Hepatocyte (in vitro differentiated cells): Measurements from ENCODE around the gene USE1. TPM values are rescaled to one million over a fixed set of nuclear protein-coding genes. Genes with fewer than 3 reads are reported as not detected.

Experiments
- DNase-seq: peaks from one replicate; pipeline ENCODE4 v3.0.0-alpha.2; 2016; ENCODE audit warnings: low spot score
- H2AFZ ChIP-seq: fragments of 200-600 bp; sonication (generic); 2 replicates; pipeline ENCODE4 v1.6.0; 2016; ENCODE audit warnings: antibody characterized with exemption, mild to moderate bottlenecking
- H3K27ac ChIP-seq: fragments of 200-600 bp; sonication (generic); 2 replicates; pipeline ENCODE4 v1.5.1; 2016; ENCODE audit warnings: mild to moderate bottlenecking
- H3K27me3 ChIP-seq: fragments of 200-600 bp; sonication (generic); 2 replicates; pipeline ENCODE4 v1.6.1; 2016
- H3K36me3 ChIP-seq: fragments of 200-600 bp; sonication (generic); replicated peaks from 2 replicates; pipeline ENCODE4 v1.5.1; 2016; ENCODE audit warnings: low read depth; ENCODE audit not compliant: insufficient read depth
- H3K4me1 ChIP-seq: fragments of 200-600 bp; sonication (generic); 2 replicates; pipeline ENCODE4 v1.5.1; 2016; ENCODE audit warnings: mild to moderate bottlenecking, moderate library complexity; ENCODE audit not compliant: insufficient read depth
- H3K4me2 ChIP-seq: fragments of 200-600 bp; sonication (generic); 2 replicates; pipeline ENCODE4 v1.6.0; 2016
- H3K4me3 ChIP-seq: fragments of 200-600 bp; sonication (generic); 2 replicates; pipeline ENCODE4 v1.5.1; 2016; ENCODE audit warnings: mild to moderate bottlenecking
- H3K79me2 ChIP-seq: fragments of 200-600 bp; sonication (generic); 2 replicates; pipeline ENCODE4 v1.6.0; 2017; ENCODE audit warnings: mild to moderate bottlenecking
- H3K9me2 ChIP-seq: fragments of 200-600 bp; sonication (generic); replicated peaks from 2 replicates; pipeline ENCODE4 v1.6.0; 2017; ENCODE audit warnings: mild to moderate bottlenecking; ENCODE audit not compliant: insufficient read depth
- H3K9me3 ChIP-seq: fragments of 200-600 bp; sonication (generic); 2 replicates; pipeline ENCODE4 v1.5.1; 2016; ENCODE audit warnings: low read depth, mild to moderate bottlenecking
- H4K20me1 ChIP-seq: fragments of 200-600 bp; sonication (generic); 2 replicates; pipeline ENCODE4 v1.6.0; 2016; ENCODE audit warnings: mild to moderate bottlenecking; ENCODE audit not compliant: insufficient read depth, poor library complexity, severe bottlenecking
- EZH2 ChIP-seq: fragments of 200-600 bp; sonication (generic); IDR thresholded peaks from 2 replicates; pipeline ENCODE4 v1.6.1; 2016; ENCODE audit warnings: antibody characterized with exemption, mild to moderate bottlenecking, borderline replicate concordance
- EZH2phosphoT487 ChIP-seq: fragments of 200-600 bp; sonication (generic); IDR thresholded peaks from one replicate; pipeline ENCODE4 v1.6.1; 2018; ENCODE audit warnings: antibody characterized with exemption, mild to moderate bottlenecking, low read depth, moderate library complexity; ENCODE audit not compliant: unreplicated experiment, severe bottlenecking
- WGBS: methylation state at CpG from one replicate; pipeline ENCODE4 v1.1.6; 2016; ENCODE audit warnings: low lambda C conversion rate; ENCODE audit errors: missing lambda C conversion rate; 5-methylcytosine and 5-hydroxymethylcytosine counted together
- polyA plus RNA-seq: library from polyadenylated mRNA; unstranded; fragments of >200 nt; fragmentation: Nextera tagmentation; extraction: Ambion mirVana; gene quantifications from 2 replicates; pipeline ENCODE4 v1.2.1, GENCODE V29; 2016
- total RNA-seq: library from RNA; depleted of rRNA; stranded (reverse); fragments of >200 nt; gene quantifications from 2 replicates; pipeline ENCODE4 v1.2.3, GENCODE V29; 2014
- TF ChIP-seq, protein P1 (sequence below): fragments of 200-600 bp; sonication (generic); IDR thresholded peaks from 2 replicates; pipeline ENCODE4 v1.5.1; 2016; ENCODE audit warnings: antibody characterized with exemption, mild to moderate bottlenecking; ENCODE audit not compliant: poor library complexity

The USE1 gene
- total and polyA plus RNA-seq, 2 experiments from 2014 or later, result 26.9 to 46.7 TPM

DNA sequence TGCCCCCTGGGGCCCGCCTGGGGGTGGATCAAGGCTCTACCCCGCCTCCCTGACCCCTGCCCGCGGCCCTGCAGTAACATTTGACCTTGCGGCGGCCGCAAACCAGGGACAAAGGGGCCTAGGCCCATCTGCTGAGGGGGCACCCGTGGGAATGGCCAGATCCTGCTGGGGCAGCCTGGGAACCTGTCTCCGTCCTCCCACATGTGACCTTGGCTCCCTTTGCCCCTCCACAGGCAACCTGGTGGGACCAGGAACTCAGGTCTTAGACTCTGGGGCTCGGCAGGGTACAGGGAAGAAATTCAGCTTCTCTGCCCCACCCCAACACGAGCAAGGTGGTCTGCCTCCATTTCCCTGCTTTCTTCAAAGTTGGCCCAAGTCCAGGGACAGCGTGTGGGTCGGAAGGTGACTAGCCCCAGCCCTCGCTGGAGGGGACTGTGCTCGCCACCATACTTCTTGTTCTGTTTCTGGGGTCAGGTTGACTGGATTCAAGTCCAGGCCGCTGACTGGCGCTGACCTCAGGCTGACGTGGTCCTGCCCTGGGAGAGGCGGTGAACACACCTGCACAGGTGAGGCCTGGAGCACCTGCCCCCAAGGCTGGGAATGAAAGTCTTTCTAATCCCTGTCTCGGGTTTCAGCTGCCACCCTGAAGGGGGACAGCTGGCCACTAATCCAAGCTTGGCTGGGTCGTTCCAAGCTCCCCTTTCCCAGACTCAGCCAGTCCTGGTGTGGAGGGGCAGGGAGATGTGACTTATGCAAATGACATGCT, 33.0 kb downstream of the USE1 start:
- WGBS, result 52% methylated on average over 21 of the region's 21 CpGs
- peaks cover 21% of the 10 kb centered on the region for H3K79me2 ChIP-seq
- H3K4me1 ChIP-seq, result peaks cover 33% of the 10 kb centered on the region
- no peaks in the 10 kb centered on the region for H3K9me3 ChIP-seq
- peak overlapping the region; percentile 95 for H3K27ac ChIP-seq
- no peak for TF ChIP-seq EZH2phosphoT487
- TF ChIP-seq, protein P1, sequence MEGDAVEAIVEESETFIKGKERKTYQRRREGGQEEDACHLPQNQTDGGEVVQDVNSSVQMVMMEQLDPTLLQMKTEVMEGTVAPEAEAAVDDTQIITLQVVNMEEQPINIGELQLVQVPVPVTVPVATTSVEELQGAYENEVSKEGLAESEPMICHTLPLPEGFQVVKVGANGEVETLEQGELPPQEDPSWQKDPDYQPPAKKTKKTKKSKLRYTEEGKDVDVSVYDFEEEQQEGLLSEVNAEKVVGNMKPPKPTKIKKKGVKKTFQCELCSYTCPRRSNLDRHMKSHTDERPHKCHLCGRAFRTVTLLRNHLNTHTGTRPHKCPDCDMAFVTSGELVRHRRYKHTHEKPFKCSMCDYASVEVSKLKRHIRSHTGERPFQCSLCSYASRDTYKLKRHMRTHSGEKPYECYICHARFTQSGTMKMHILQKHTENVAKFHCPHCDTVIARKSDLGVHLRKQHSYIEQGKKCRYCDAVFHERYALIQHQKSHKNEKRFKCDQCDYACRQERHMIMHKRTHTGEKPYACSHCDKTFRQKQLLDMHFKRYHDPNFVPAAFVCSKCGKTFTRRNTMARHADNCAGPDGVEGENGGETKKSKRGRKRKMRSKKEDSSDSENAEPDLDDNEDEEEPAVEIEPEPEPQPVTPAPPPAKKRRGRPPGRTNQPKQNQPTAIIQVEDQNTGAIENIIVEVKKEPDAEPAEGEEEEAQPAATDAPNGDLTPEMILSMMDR, result no peak
- TF ChIP-seq EZH2, result no peak
- no peak overlapping the region for H3K4me3 ChIP-seq
- no peaks in the 10 kb centered on the region for H3K36me3 ChIP-seq
- no peak overlapping the region for H2AFZ ChIP-seq
- H3K27me3 ChIP-seq, result no peaks in the 10 kb centered on the region
- peak overlapping the region; percentile 90 for H3K4me2 ChIP-seq
- no peaks in the 10 kb centered on the region for H3K9me2 ChIP-seq
- H4K20me1 ChIP-seq, result peaks cover 8% of the 10 kb centered on the region
- DNase-seq, result no peak

DNA sequence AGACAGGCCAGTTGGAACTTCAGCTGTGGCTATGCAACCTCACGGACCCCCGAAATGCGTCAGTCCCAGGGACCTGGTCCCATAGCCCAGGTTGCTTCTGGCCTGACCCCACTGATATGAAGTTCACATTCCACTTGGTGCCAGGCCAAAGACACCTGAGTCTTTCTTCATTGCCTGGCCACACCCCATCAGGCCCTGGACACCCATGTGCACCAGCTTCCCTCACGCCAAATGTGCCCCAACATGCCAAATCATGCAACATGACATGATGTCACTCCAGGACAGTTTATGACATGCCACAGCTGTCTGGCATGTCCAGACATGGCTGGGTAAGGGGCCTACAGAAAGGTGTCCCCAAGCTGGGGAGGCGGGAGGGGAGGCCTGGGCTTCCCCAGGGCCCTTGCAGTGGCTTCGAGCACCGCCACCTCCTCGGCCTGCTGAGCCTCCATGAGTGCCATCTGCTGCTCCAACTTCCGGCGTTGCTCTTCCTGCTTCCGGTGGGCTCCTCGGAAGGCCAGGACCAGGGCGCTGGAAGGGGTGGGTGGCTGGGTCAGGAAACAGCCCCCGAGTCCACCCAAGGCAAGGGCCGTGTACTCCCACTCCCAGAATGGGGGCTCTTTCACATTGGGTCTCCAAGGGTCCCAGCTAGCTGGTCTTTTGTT, 34.9 kb downstream of the USE1 start:
- Histone ChIP-seq H3K27me3 (no peaks in the 10 kb centered on the region), H3K79me2 (peaks cover 3% of the 10 kb centered on the region), H2AFZ (no peak overlapping the region), H3K9me2 (no peaks in the 10 kb centered on the region), H3K4me1 (peaks cover 28% of the 10 kb centered on the region), H3K4me3 (no peak overlapping the region), H3K9me3 (no peaks in the 10 kb centered on the region), H3K4me2 (no peak overlapping the region), H3K36me3 (no peaks in the 10 kb centered on the region), H3K27ac (peak overlapping the region; percentile 85), H4K20me1 (no peaks in the 10 kb centered on the region)
- TF ChIP-seq EZH2 (no peak), EZH2phosphoT487 (no peak)
- TF ChIP-seq, protein P1, result no peak
- WGBS, result 94% methylated on average over 15 of the region's 15 CpGs
- no peak for DNase-seq

DNA sequence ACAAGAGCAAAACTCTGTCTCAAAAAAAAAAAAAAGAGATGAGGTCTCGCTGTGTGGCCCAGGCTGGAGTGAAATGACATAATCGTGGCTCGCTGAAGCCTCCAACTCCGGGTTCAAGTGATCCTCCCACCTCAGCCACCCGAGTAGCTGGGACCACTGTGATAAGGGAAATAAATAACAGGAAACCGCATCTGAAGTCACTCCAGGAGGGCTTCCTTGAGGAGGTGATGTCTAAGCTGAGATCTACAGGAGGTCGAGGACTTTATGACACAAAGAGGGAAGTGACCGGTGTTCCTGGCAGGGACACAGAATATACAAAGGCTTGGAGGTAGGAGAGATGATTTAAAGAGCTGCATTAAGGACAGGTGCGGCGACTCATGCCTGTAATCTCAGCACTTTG, 39.5 kb downstream of the USE1 start:
- no peak for DNase-seq
- no peaks in the 10 kb centered on the region for H3K36me3 ChIP-seq
- WGBS, result 89% methylated on average over 10 of the region's 10 CpGs
- no peaks in the 10 kb centered on the region for H4K20me1 ChIP-seq
- H3K79me2 ChIP-seq, result no peaks in the 10 kb centered on the region
- TF ChIP-seq EZH2 (no peak), EZH2phosphoT487 (no peak)
- TF ChIP-seq, protein P1, result no peak
- H3K9me2 ChIP-seq, result no peaks in the 10 kb centered on the region
- H3K4me1 ChIP-seq, result no peaks in the 10 kb centered on the region
- H3K27ac ChIP-seq, result no peak overlapping the region
- H3K27me3 ChIP-seq, result no peaks in the 10 kb centered on the region
- no peak overlapping the region for H2AFZ ChIP-seq
- H3K4me3 ChIP-seq, result no peak overlapping the region
- H3K4me2 ChIP-seq, result no peak overlapping the region
- H3K9me3 ChIP-seq, result no peaks in the 10 kb centered on the region
